Body of pancreas (tissue), 4 donors: ENCODE measurements around the gene TNFRSF12A. TPM values are rescaled to one million over a fixed set of nuclear protein-coding genes. Genes with fewer than 3 reads are reported as not detected.

ENCODE experiments used
- ATAC-seq: fragments of 150-250 bp; one replicate; pipeline ENCODE4 v1.9.1; 2016
- DNase-seq, 4 donors: peaks; one replicate each; pipeline ENCODE4 v3.0.0-alpha.2; 2019
- H3K27ac ChIP-seq, 4 donors: fragments of 200-600 bp; sonication (generic); 1 replicate in 3 of 4; 2 replicates in 1 of 4; pipeline versions ENCODE4 v1.5.1 to v1.6.1; 2016 to 2019; ENCODE audit warnings: mild to moderate bottlenecking in 1 of 4, mixed read lengths in 1 of 4, moderate library complexity in 1 of 4
- H3K27me3 ChIP-seq, 2 donors: fragments of 200-600 bp; sonication (generic); one replicate each; pipeline ENCODE4 v1.6.0; 2016; ENCODE audit warnings: mild to moderate bottlenecking in 1 of 2
- H3K36me3 ChIP-seq, 2 donors: fragments of 200-600 bp; sonication (generic); replicated peaks in 1 of 2; 2 replicates each; pipeline ENCODE4 v1.5.1; 2016; ENCODE audit warnings: low read depth in 2 of 2; ENCODE audit not compliant: insufficient read depth in 1 of 2
- H3K4me1 ChIP-seq: fragments of 200-600 bp; sonication (generic); one replicate; pipeline ENCODE4 v1.6.0; 2016
- H3K4me3 ChIP-seq, 2 donors: fragments of 200-600 bp; sonication (generic); 1 replicate in 1 of 2; 2 replicates in 1 of 2; pipeline ENCODE4 v1.5.1; 2016 to 2019
- H3K9me3 ChIP-seq, 3 donors: fragments of 200-600 bp; sonication (generic); 1 replicate in 2 of 3; 2 replicates in 1 of 3; pipeline ENCODE4 v1.5.1; 2016
- CTCF ChIP-seq, 7 experiments: fragments of 450-650 bp in 4 of 7; fragments of 200-600 bp in 3 of 7; sonication (generic) in 3 of 7; IDR thresholded peaks; one replicate each; pipeline ENCODE4 v1.5.1; 2016 to 2019; ENCODE audit warnings: antibody characterized with exemption in 7 of 7
- POLR2A ChIP-seq, 3 donors: fragments of 450-650 bp; IDR thresholded peaks; one replicate each; pipeline ENCODE4 v1.6.1; 2016; ENCODE audit warnings: antibody characterized with exemption in 3 of 3, mild to moderate bottlenecking in 2 of 3
- WGBS, 2 donors: methylation state at CpG; one replicate each; pipeline ENCODE4 v1.1.5; 2017; 5-methylcytosine and 5-hydroxymethylcytosine counted together
- intact Hi-C: fragments of 100-400 bp; cut with DNase I; formaldehyde crosslinking; loops from one replicate; pipeline ENCODE4 v1.15.1; 2023
- total RNA-seq, 2 donors: library from RNA; depleted of rRNA; stranded (reverse); fragments of >200 nt; gene quantifications; one replicate each; pipeline ENCODE4 v1.1.0, GENCODE V29; 2016

The TNFRSF12A gene
- total RNA-seq, 2 donors from 2014 or later = 132 to 229 TPM

GRCh38 chr16:3023415-3023668 lies 3.2 kb downstream of the TNFRSF12A start:
- DNase-seq = peak; percentile 68 to 76 (median 74)
- WGBS, 2 donors = 31% methylated on average over 6 of the region's 6 CpGs; no CpG with 5 or more reads in 1 of the 2 donors
- Histone ChIP-seq H3K27ac (peak overlapping the region; percentile 98 to 100 (median 100)), H3K4me1 (peaks cover 72% of the 10 kb centered on the region), H3K4me3 (no peak overlapping the region), H3K36me3 (peaks cover 0 to 3% of the 10 kb centered on the region in 2 donors), H3K27me3 (no peaks in the 10 kb centered on the region), H3K9me3 (no peaks in the 10 kb centered on the region)
- intact Hi-C loops = no loop called here
- TF ChIP-seq CTCF (IDR thresholded peaks at IDR 0.05) (no peak), POLR2A (IDR thresholded peaks at IDR 0.05) (no peak)
- peak; percentile 0 for ATAC-seq

- peak; percentile 60 for ATAC-seq
- WGBS, 2 donors = 1% methylated on average over 19 to 55 of the region's 69 CpGs
- intact Hi-C loops = no loop called here
Observed at GRCh38 chr16:3023669-3024478, 3.7 kb downstream of the TNFRSF12A start, which contains the start of the genes HCFC1R1 and THOC6. HCFC1R1 (minus strand) TSS chr16:3023942; CDS start chr16:3023941, 1 bp downstream. THOC6 (plus strand) TSS chr16:3024035; CDS start chr16:3024327, 292 bp downstream.

GRCh38 chr16:3025032-3026002 lies 5.1 kb downstream of the TNFRSF12A start:
- ATAC-seq = no peak
- DNase-seq = peak in 1 of 4 donors; percentile 46
- no peak overlapping the region for H3K27ac ChIP-seq
- no peak overlapping the region for H3K4me3 ChIP-seq
- H3K9me3 ChIP-seq = no peaks in the 10 kb centered on the region
- H3K36me3 ChIP-seq = peaks cover 0 to 9% of the 10 kb centered on the region in 2 donors
- peaks cover 67% of the 10 kb centered on the region for H3K4me1 ChIP-seq
- TF ChIP-seq POLR2A (IDR thresholded peaks at IDR 0.05) = peak in 1 of 3 donors; percentile 23
- TF ChIP-seq CTCF (IDR thresholded peaks at IDR 0.05) = no peak
- intact Hi-C loops = no loop called here
- H3K27me3 ChIP-seq = no peaks in the 10 kb centered on the region
- 81 to 87% methylated on average over 12 to 18 of the region's 18 CpGs for WGBS, 2 donors

More at GRCh38 chr16:3023669-3024478, 3.7 kb downstream of the TNFRSF12A start, which contains the start of the genes HCFC1R1 and THOC6:
- TF ChIP-seq POLR2A (IDR thresholded peaks at IDR 0.05) (peak; percentile 85 to 88 (median 87)), CTCF (IDR thresholded peaks at IDR 0.05) (no peak)
- peak within 1 kb of the TSS; percentile 98 to 100 (median 100) for H3K27ac ChIP-seq
- peak within 1 kb of the TSS in 1 of 2 donors; percentile 16 for H3K4me3 ChIP-seq
- H3K9me3 ChIP-seq = no peaks in the 10 kb centered on the region
- peaks cover 73% of the 10 kb centered on the region for H3K4me1 ChIP-seq
- peak; percentile 98 to 99 (median 99) for DNase-seq
- no peaks in the 10 kb centered on the region for H3K27me3 ChIP-seq
- H3K36me3 ChIP-seq = peaks cover 0 to 5% of the 10 kb centered on the region in 2 donors

- Histone ChIP-seq H3K9me3 (no peaks in the 10 kb centered on the region), H3K27me3 (no peaks in the 10 kb centered on the region), H3K4me1 (peaks cover 69% of the 10 kb centered on the region), H3K27ac (no peak overlapping the region), H3K4me3 (no peak overlapping the region), H3K36me3 (peaks cover 0 to 9% of the 10 kb centered on the region in 2 donors)
- intact Hi-C loops = no loop called here
- TF ChIP-seq CTCF (IDR thresholded peaks at IDR 0.05) = no peak
- peak in 1 of 3 donors; percentile 5 for TF ChIP-seq POLR2A (IDR thresholded peaks at IDR 0.05)
- DNase-seq (no peak), ATAC-seq (no peak)
- 85 to 91% methylated on average over 8 of the region's 8 CpGs for WGBS, 2 donors
Observed at GRCh38 chr16:3026003-3026378, 5.8 kb downstream of the TNFRSF12A start.
